PC-9 (cell line): ENCODE measurements around the gene POGZ.

ENCODE experiments used
- EZH2 ChIP-seq: fragments of 200-600 bp; sonication (generic); IDR thresholded peaks from 2 replicates; pipeline ENCODE4 v1.8.0; 2017; ENCODE audit warnings: antibody characterized with exemption, low read depth
- TF ChIP-seq, protein P1 (sequence below): fragments of 200-600 bp; sonication (generic); conservative IDR thresholded peaks from 2 replicates; pipeline ENCODE4 v1.6.1; 2017; ENCODE audit warnings: mixed run types, antibody characterized with exemption, mild to moderate bottlenecking, moderate library complexity

DNA sequence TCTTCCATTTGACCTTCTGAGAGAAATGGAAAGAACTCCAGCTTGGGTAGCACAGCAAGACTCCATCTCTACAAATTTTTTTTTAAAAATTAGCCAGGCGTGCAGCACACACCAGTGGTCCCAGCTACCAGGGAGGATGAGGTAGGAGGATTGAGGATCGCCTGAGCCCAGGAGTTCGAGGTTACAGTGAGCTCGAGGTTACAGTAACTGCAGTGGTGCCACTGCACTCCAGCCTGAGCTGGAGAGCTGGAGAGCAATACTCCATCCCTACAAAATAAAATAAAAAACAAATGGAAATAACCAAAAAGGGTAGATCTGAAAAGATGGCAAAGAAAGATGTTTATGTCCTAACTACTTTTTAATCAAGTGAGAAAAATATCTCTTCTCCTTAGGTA lies 14.5 kb downstream of the POGZ start:
- TF ChIP-seq, protein P1, sequence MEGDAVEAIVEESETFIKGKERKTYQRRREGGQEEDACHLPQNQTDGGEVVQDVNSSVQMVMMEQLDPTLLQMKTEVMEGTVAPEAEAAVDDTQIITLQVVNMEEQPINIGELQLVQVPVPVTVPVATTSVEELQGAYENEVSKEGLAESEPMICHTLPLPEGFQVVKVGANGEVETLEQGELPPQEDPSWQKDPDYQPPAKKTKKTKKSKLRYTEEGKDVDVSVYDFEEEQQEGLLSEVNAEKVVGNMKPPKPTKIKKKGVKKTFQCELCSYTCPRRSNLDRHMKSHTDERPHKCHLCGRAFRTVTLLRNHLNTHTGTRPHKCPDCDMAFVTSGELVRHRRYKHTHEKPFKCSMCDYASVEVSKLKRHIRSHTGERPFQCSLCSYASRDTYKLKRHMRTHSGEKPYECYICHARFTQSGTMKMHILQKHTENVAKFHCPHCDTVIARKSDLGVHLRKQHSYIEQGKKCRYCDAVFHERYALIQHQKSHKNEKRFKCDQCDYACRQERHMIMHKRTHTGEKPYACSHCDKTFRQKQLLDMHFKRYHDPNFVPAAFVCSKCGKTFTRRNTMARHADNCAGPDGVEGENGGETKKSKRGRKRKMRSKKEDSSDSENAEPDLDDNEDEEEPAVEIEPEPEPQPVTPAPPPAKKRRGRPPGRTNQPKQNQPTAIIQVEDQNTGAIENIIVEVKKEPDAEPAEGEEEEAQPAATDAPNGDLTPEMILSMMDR: no peak
- TF ChIP-seq EZH2: no peak
